GM13976 (cell line): ENCODE measurements around the gene PI4KA.
A peak's percentile ranks its signal among the peaks of the same experiment; 100 is the strongest.

Experiments
- DNase-seq: peaks from one replicate; pipeline ENCODE4 v3.0.0; 2012; ENCODE audit warnings: low spot score
- CTCF ChIP-seq: IDR thresholded peaks from 2 replicates; pipeline ENCODE4 v1.5.1; 2012; ENCODE audit warnings: borderline replicate concordance, mild to moderate bottlenecking; ENCODE audit not compliant: insufficient read depth; ENCODE audit errors: extremely low read depth, missing control alignments, control extremely low read depth
- in situ Hi-C: fragments of 300-500 bp; cut with MboI; formaldehyde crosslinking; loops from one replicate; pipeline ENCODE4 v1.12.0; 2022; ENCODE audit warnings: low sequenced_read_pairs, mixed read lengths, inconsistent platforms; ENCODE audit not compliant: unreplicated experiment

The PI4KA gene

DNA sequence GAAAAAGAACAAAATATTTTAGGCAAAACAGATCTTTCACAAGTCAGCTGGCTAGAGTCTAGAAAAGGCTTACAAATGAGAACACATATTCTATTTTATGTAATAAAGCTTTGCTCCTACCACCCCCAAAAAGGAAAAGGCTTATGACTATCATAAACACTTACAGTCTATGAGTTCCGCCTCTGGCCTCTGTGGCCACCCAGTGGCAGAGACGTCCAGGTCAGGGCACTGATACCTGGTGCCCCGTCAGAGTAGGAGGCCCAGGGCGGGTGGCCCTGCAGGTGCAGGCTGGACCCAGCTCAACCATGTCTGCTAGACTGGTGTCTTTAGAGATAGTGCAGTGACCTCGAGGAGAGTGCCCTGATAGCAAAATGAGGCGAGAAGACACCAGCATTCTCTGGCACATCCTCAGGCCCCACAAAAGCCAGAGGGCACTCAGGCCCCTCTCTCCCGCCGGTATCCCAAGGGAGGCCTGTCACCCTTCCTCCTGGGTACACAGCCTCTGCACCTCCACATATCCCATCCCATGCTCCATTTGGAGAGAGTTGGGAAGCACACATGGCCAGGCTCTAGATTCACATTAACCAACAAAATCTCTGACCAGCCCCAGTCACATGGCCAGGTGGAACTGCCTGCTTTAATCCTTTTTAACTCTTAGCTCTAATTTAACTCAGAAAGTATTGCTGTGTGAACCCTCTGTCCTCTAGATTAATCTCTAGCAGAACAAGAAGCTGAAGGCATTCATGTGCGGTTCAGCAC, 112.0 kb downstream of the PI4KA start:
- in situ Hi-C loops, result no loop called here
- no peak for TF ChIP-seq CTCF
- DNase-seq, result no peak

GRCh38 chr22:20745119-20745518, 113.5 kb downstream of the PI4KA start:
- no peak for TF ChIP-seq CTCF
- in situ Hi-C loops, result no loop called here
- no peak for DNase-seq

GRCh38 chr22:20744456-20744855, 114.2 kb downstream of the PI4KA start:
- in situ Hi-C loops, result no loop called here
- DNase-seq, result no peak
- no peak for TF ChIP-seq CTCF

GRCh38 chr22:20742764-20743163, 115.8 kb downstream of the PI4KA start:
- TF ChIP-seq CTCF, result no peak
- in situ Hi-C loops, result no loop called here
- DNase-seq, result no peak

DNA sequence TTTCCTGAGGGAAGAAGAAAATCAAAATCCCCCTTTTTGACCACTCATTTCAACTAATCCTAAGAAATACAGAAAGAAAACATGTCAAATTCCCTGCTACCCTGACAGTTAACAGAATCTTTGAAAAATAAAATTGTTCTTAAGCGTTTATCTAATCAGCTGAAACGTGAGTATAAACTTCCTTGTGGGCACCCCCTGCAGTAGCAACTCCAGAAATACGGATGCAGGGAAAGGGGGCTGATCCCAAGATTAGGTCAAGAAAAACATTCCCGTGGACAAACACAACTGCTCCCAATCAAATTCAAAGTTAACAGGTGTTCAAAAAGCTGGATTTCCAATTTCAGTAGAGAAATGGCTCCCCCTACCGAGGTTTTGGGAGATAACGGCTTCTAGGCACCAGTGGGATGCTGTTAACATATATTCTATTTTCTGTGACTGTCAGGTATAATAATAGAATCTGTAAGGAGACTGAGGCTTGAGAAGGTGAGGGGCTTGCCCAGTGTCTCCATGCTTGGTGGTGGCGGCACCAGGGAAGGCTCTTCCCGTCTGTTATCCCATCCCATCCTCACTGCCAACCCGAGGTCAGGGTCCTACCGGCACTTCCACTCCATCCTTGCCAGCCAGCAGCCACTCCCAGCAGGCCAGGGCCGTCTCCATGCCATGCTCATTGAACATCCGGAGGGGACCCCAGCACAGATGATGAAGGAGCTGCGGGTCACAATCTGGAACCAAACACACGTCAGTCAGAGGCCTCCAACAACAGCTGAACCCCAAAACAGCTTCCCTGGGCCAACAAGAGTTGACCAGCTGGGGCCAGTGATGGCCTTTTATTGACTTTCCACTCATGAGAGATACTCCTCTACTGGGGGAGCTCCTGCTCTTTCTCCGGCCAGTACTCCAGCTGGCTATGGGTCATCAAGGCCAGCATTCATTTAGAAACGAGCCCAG, 116.7 kb downstream of the PI4KA start:
- in situ Hi-C loops, result no loop called here
- peak; percentile 69 for DNase-seq
- TF ChIP-seq CTCF, result peak; percentile 37

DNA sequence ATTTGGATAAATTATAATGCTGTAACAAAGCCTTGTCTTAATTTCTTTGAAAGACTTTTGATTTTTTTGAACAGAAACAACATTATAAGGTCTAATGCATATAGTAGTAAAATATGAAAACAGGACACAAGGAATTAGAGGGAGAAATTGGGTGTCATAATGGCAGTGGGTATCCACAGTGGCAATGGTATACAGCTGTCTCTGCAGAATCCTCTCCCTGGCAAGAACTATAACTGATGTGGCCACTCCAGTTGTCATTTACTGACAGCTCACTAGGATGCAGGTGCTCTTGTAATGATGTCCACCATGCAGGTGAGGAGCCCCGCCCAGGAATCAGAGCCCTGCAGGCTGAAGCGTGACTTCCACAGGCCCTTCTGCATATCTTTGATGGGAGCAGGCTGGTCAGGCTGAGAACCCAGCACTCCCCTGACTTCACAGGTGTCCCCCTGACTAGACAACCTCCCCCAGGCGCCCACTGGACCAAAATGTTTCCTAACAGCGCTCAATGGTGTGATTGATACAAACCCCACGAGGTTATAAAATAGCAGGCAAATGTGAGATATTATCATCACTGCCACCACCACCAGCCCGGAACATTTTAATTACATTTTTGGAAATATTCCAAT, 117.5 kb downstream of the PI4KA start:
- in situ Hi-C loops, result no loop called here
- DNase-seq, result no peak
- TF ChIP-seq CTCF, result no peak
